ENCODE measurements around the gene ERFL.

The ERFL gene

GRCh38 chr19:41934849-41935374 is 6.7 kb upstream of the ERFL start:
- Mint-ChIP-seq H3K9me3 (no peaks in the 10 kb centered on the region), H3K36me3 (no peaks in the 10 kb centered on the region), H3K4me3 (peak overlapping the region; percentile 53), H3K27me3 (no peaks in the 10 kb centered on the region), H3K27ac (peak overlapping the region; percentile 80), H3K4me1 (peaks cover 59% of the 10 kb centered on the region)

GRCh38 chr19:41933693-41934426 is 5.6 kb upstream of the ERFL start:
- Mint-ChIP-seq H3K4me1 (peaks cover 68% of the 10 kb centered on the region), H3K4me3 (peak overlapping the region; percentile 31), H3K27me3 (no peaks in the 10 kb centered on the region), H3K27ac (peak overlapping the region; percentile 64), H3K36me3 (no peaks in the 10 kb centered on the region), H3K9me3 (no peaks in the 10 kb centered on the region)

- H3K9me3 Mint-ChIP-seq = no peaks in the 10 kb centered on the region
Observed at GRCh38 chr19:41932720-41933332, 4.6 kb upstream of the ERFL start.

GRCh38 chr19:41932259-41932719 is 4.0 kb upstream of the ERFL start:
- peaks cover 66% of the 10 kb centered on the region for H3K4me1 Mint-ChIP-seq
- no peaks in the 10 kb centered on the region for H3K36me3 Mint-ChIP-seq
- H3K4me3 Mint-ChIP-seq = no peak overlapping the region
- no peak overlapping the region for H3K27ac Mint-ChIP-seq
- H3K9me3 Mint-ChIP-seq = no peaks in the 10 kb centered on the region
- no peaks in the 10 kb centered on the region for H3K27me3 Mint-ChIP-seq

More at GRCh38 chr19:41932720-41933332, 4.6 kb upstream of the ERFL start:
- peaks cover 70% of the 10 kb centered on the region for H3K4me1 Mint-ChIP-seq
- no peaks in the 10 kb centered on the region for H3K36me3 Mint-ChIP-seq
- no peak overlapping the region for H3K27ac Mint-ChIP-seq
- no peak overlapping the region for H3K4me3 Mint-ChIP-seq
- no peaks in the 10 kb centered on the region for H3K27me3 Mint-ChIP-seq

GRCh38 chr19:41930926-41931592 is 2.8 kb upstream of the ERFL start:
- no peaks in the 10 kb centered on the region for H3K9me3 Mint-ChIP-seq
- H3K4me3 Mint-ChIP-seq = no peak overlapping the region
- no peaks in the 10 kb centered on the region for H3K36me3 Mint-ChIP-seq
- peak overlapping the region; percentile 48 for H3K27ac Mint-ChIP-seq
- H3K27me3 Mint-ChIP-seq = no peaks in the 10 kb centered on the region
- peaks cover 58% of the 10 kb centered on the region for H3K4me1 Mint-ChIP-seq

- peaks cover 55% of the 10 kb centered on the region for H3K4me1 Mint-ChIP-seq
- peak overlapping the region; percentile 44 for H3K4me3 Mint-ChIP-seq
- no peaks in the 10 kb centered on the region for H3K9me3 Mint-ChIP-seq
- H3K27ac Mint-ChIP-seq = no peak overlapping the region
- H3K36me3 Mint-ChIP-seq = no peaks in the 10 kb centered on the region
- no peaks in the 10 kb centered on the region for H3K27me3 Mint-ChIP-seq
Observed at GRCh38 chr19:41930322-41930722, 2.1 kb upstream of the ERFL start.

GRCh38 chr19:41929536-41930071 is 1.4 kb upstream of the ERFL start:
- H3K27ac Mint-ChIP-seq = no peak overlapping the region

GRCh38 chr19:41928754-41929535 is 696 bp upstream of the ERFL start:
- peak overlapping the region; percentile 94 for H3K27ac Mint-ChIP-seq
- peak overlapping the region; percentile 90 for H3K4me3 Mint-ChIP-seq
- no peaks in the 10 kb centered on the region for H3K36me3 Mint-ChIP-seq

More at GRCh38 chr19:41929536-41930071, 1.4 kb upstream of the ERFL start:
- H3K27me3 Mint-ChIP-seq = no peaks in the 10 kb centered on the region
- H3K36me3 Mint-ChIP-seq = no peaks in the 10 kb centered on the region
- peaks cover 47% of the 10 kb centered on the region for H3K4me1 Mint-ChIP-seq
- H3K9me3 Mint-ChIP-seq = no peaks in the 10 kb centered on the region
- H3K4me3 Mint-ChIP-seq = peak overlapping the region; percentile 90

GRCh38 chr19:41927497-41928192 is 604 bp downstream of the ERFL start:
- Mint-ChIP-seq H3K4me1 (peaks cover 36% of the 10 kb centered on the region), H3K9me3 (no peaks in the 10 kb centered on the region), H3K36me3 (peaks cover 3% of the 10 kb centered on the region), H3K27ac (no peak overlapping the region), H3K4me3 (peak overlapping the region; percentile 86), H3K27me3 (no peaks in the 10 kb centered on the region)

More at GRCh38 chr19:41928754-41929535, 696 bp upstream of the ERFL start:
- Mint-ChIP-seq H3K27me3 (no peaks in the 10 kb centered on the region), H3K9me3 (no peaks in the 10 kb centered on the region), H3K4me1 (peaks cover 41% of the 10 kb centered on the region)

- Mint-ChIP-seq H3K4me3 (no peak overlapping the region), H3K36me3 (peaks cover 3% of the 10 kb centered on the region), H3K4me1 (peaks cover 39% of the 10 kb centered on the region), H3K9me3 (no peaks in the 10 kb centered on the region), H3K27ac (no peak overlapping the region), H3K27me3 (no peaks in the 10 kb centered on the region)
Observed at GRCh38 chr19:41926763-41927496, 1.3 kb downstream of the ERFL start.

- peaks cover 40% of the 10 kb centered on the region for H3K4me1 Mint-ChIP-seq
- H3K27me3 Mint-ChIP-seq = no peaks in the 10 kb centered on the region
- H3K27ac Mint-ChIP-seq = no peak overlapping the region
- H3K4me3 Mint-ChIP-seq = no peak overlapping the region
- H3K9me3 Mint-ChIP-seq = no peaks in the 10 kb centered on the region
- H3K36me3 Mint-ChIP-seq = peaks cover 3% of the 10 kb centered on the region
Observed at GRCh38 chr19:41926028-41926762, 2.1 kb downstream of the ERFL start.

GRCh38 chr19:41925208-41926003 is 2.8 kb downstream of the ERFL start:
- Mint-ChIP-seq H3K4me1 (peaks cover 33% of the 10 kb centered on the region), H3K27ac (no peak overlapping the region), H3K36me3 (peaks cover 3% of the 10 kb centered on the region), H3K9me3 (no peaks in the 10 kb centered on the region), H3K4me3 (no peak overlapping the region), H3K27me3 (no peaks in the 10 kb centered on the region)

Measured in activated naive CD4-positive, alpha-beta T cell treated with anti-CD3 and anti-CD28 coated beads, Interleukin-2, amount 50 U/mL, for 24 hours (primary cell).